HS-5 (cell line): Measurements from ENCODE around the gene PLEKHA1.
A peak's percentile ranks its signal among the peaks of the same experiment; 100 is the strongest.

Experiments
- DNase-seq: peaks from one replicate; pipeline ENCODE4 v3.0.0-alpha.2; 2012; ENCODE audit warnings: low read depth

The PLEKHA1 gene

GRCh38 chr10:122379041-122379440, 4.5 kb downstream of the PLEKHA1 start:
- no peak for DNase-seq

- no peak for DNase-seq
Observed at GRCh38 chr10:122379537-122379936, 5.0 kb downstream of the PLEKHA1 start.

- DNase-seq = no peak
Observed at GRCh38 chr10:122380703-122381102, 6.2 kb downstream of the PLEKHA1 start.

GRCh38 chr10:122381680-122382079, 7.2 kb downstream of the PLEKHA1 start:
- DNase-seq = no peak

GRCh38 chr10:122386514-122386913, 12.0 kb downstream of the PLEKHA1 start:
- DNase-seq = no peak

- no peak for DNase-seq
Observed at GRCh38 chr10:122387572-122387971, 13.1 kb downstream of the PLEKHA1 start.

GRCh38 chr10:122388287-122388997, 13.9 kb downstream of the PLEKHA1 start:
- DNase-seq = no peak

GRCh38 chr10:122390271-122390670, 15.8 kb downstream of the PLEKHA1 start:
- DNase-seq = no peak

GRCh38 chr10:122390679-122391078, 16.2 kb downstream of the PLEKHA1 start:
- DNase-seq = no peak

- no peak for DNase-seq
Observed at GRCh38 chr10:122391875-122392274, 17.4 kb downstream of the PLEKHA1 start.

GRCh38 chr10:122392835-122393234, 18.3 kb downstream of the PLEKHA1 start:
- DNase-seq = no peak

- no peak for DNase-seq
Observed at GRCh38 chr10:122393288-122393687, 18.8 kb downstream of the PLEKHA1 start.

- DNase-seq = no peak
Observed at GRCh38 chr10:122402548-122403131, 28.1 kb downstream of the PLEKHA1 start.

GRCh38 chr10:122404576-122404975, 30.1 kb downstream of the PLEKHA1 start:
- no peak for DNase-seq

- DNase-seq = no peak
Observed at GRCh38 chr10:122407375-122408125, 33.0 kb downstream of the PLEKHA1 start.

- DNase-seq = no peak
Observed at GRCh38 chr10:122413327-122413726, 38.8 kb downstream of the PLEKHA1 start.

- no peak for DNase-seq
Observed at GRCh38 chr10:122417667-122418066, 43.2 kb downstream of the PLEKHA1 start.

GRCh38 chr10:122419016-122419415, 44.5 kb downstream of the PLEKHA1 start:
- DNase-seq = no peak

- DNase-seq = peak; percentile 58
Observed at GRCh38 chr10:122419876-122420623, 45.5 kb downstream of the PLEKHA1 start.

- DNase-seq = no peak
Observed at GRCh38 chr10:122420624-122421007, 46.1 kb downstream of the PLEKHA1 start.

- DNase-seq = no peak
Observed at GRCh38 chr10:122421054-122421625, 46.6 kb downstream of the PLEKHA1 start.

GRCh38 chr10:122421742-122422141, 47.2 kb downstream of the PLEKHA1 start:
- DNase-seq = no peak
